ENCODE measurements around the gene ABTB2.

DNA sequence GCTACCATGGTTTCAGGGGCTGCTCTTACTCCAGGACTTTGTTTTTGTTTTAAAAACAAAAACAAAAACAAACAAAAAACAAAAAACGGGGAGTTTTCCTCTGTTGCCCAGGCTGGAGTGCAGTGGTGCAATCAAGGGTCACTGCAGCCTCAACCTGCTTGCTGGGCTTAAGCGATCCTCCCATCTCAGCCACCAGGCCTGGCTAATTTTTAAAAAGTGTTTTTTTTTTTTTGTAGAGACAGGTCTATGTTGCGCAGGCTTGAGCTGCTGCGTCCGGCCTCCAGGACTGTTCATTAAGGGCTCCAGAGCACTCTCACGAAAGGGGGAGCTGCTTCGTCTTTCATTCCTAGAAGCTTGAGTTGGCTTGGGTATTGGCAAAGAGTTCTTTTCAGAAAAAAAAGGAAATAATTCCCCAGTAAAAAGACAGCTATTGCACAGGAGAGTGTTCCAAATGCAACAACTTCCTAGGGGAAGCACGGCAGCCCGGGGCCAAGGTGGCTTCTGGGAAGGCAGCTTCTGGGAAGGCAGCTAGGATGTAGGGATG, 173.9 kb downstream of the ABTB2 start:
- TF ChIP-seq CTCF (IDR thresholded peaks at IDR 0.05; ENCODE audit: poor library complexity, severe bottlenecking) (no peak), POLR2AphosphoS5 (IDR thresholded peaks at IDR 0.05) (no peak), REST (IDR thresholded peaks at IDR 0.05; ENCODE audit: borderline replicate concordance) (no peak), EZH2 (IDR thresholded peaks at IDR 0.05; ENCODE audit: borderline replicate concordance, insufficient read depth, low read length, poor library complexity, severe bottlenecking) (no peak), SMC3 (conservative IDR thresholded peaks at IDR 0.05; ENCODE audit: poor library complexity) (no peak)

All from neural cell (in vitro differentiated cells).